8988T (cell line): ENCODE data around the gene LZTS2.

Experiments
- DNase-seq: peaks from one replicate; pipeline ENCODE4 v3.0.0; 2011

The LZTS2 gene

GRCh38 chr10:101035916-101036702 is 36.5 kb downstream of the LZTS2 start:
- DNase-seq: no peak

- DNase-seq: no peak
Observed at GRCh38 chr10:101036726-101037125, 37.1 kb downstream of the LZTS2 start.

GRCh38 chr10:101038484-101038883 is 38.9 kb downstream of the LZTS2 start:
- no peak for DNase-seq

- DNase-seq: no peak
Observed at GRCh38 chr10:101040061-101040460, 40.5 kb downstream of the LZTS2 start.

GRCh38 chr10:101040851-101041250 is 41.2 kb downstream of the LZTS2 start:
- no peak for DNase-seq

GRCh38 chr10:101041252-101041761 is 41.7 kb downstream of the LZTS2 start:
- DNase-seq: peak; percentile 71

- no peak for DNase-seq
Observed at GRCh38 chr10:101042118-101042517, 42.5 kb downstream of the LZTS2 start.

- peak; percentile 90 for DNase-seq
Observed at GRCh38 chr10:101042667-101043362, 43.2 kb downstream of the LZTS2 start.

GRCh38 chr10:101043363-101043707 is 43.7 kb downstream of the LZTS2 start:
- DNase-seq: no peak

- DNase-seq: no peak
Observed at GRCh38 chr10:101044117-101044516, 44.5 kb downstream of the LZTS2 start.

GRCh38 chr10:101046332-101047238 is 47.0 kb downstream of the LZTS2 start:
- DNase-seq: no peak

GRCh38 chr10:101047268-101047667 is 47.7 kb downstream of the LZTS2 start:
- DNase-seq: no peak

- DNase-seq: no peak
Observed at GRCh38 chr10:101047961-101048892, 48.6 kb downstream of the LZTS2 start.

GRCh38 chr10:101050208-101051069 is 50.8 kb downstream of the LZTS2 start:
- peak; percentile 88 for DNase-seq

- no peak for DNase-seq
Observed at GRCh38 chr10:101052285-101052684, 52.7 kb downstream of the LZTS2 start.

- no peak for DNase-seq
Observed at GRCh38 chr10:101053516-101053915, 53.9 kb downstream of the LZTS2 start.

GRCh38 chr10:101054351-101054750 is 54.7 kb downstream of the LZTS2 start:
- DNase-seq: no peak

- DNase-seq: no peak
Observed at GRCh38 chr10:101054876-101055275, 55.3 kb downstream of the LZTS2 start.

- no peak for DNase-seq
Observed at GRCh38 chr10:101055411-101055810, 55.8 kb downstream of the LZTS2 start.

GRCh38 chr10:101056365-101057151 is 57.0 kb downstream of the LZTS2 start:
- DNase-seq: no peak
